ENCODE measurements around the gene SUCNR1.
"Not testable (repeated sequence)": the region's sequence is repeated elsewhere in the genome, so short reads cannot be mapped to it uniquely, and the experiment has no call there.

Gene SUCNR1

GRCh38 chr3:151881137-151881536 lies 7.7 kb downstream of the SUCNR1 start:
- Mint-ChIP-seq H3K4me1 (peaks cover 12 to 19% of the 10 kb centered on the region in 2 donors), H3K27ac (no peak overlapping the region), H3K36me3 (peaks cover 8 to 9% of the 10 kb centered on the region in 2 donors), H3K9me3 (peaks cover 0 to 1% of the 10 kb centered on the region in 2 donors), H3K27me3 (no peaks in the 10 kb centered on the region), H3K4me3 (no peak overlapping the region)
- DNase-seq = no peak
- no peak for ATAC-seq (replicated peaks)

- not testable (repeated sequence) for H3K27me3 Mint-ChIP-seq; ATAC-seq (replicated peaks); DNase-seq; H3K4me3 Mint-ChIP-seq; H3K9me3 Mint-ChIP-seq; H3K4me1 Mint-ChIP-seq; H3K36me3 Mint-ChIP-seq
- peak overlapping the region; percentile 11 for H3K27ac Mint-ChIP-seq
These were observed 12.0 kb downstream of the SUCNR1 start for GRCh38 chr3:151885397-151885796.

GRCh38 chr3:151887450-151888211 lies 14.2 kb downstream of the SUCNR1 start:
- not testable (repeated sequence) for DNase-seq, H3K27me3 Mint-ChIP-seq, H3K9me3 Mint-ChIP-seq, H3K36me3 Mint-ChIP-seq, H3K4me3 Mint-ChIP-seq, H3K27ac Mint-ChIP-seq, H3K4me1 Mint-ChIP-seq
- peak in 1 of 2 donors; percentile 49 for ATAC-seq (replicated peaks)

DNA sequence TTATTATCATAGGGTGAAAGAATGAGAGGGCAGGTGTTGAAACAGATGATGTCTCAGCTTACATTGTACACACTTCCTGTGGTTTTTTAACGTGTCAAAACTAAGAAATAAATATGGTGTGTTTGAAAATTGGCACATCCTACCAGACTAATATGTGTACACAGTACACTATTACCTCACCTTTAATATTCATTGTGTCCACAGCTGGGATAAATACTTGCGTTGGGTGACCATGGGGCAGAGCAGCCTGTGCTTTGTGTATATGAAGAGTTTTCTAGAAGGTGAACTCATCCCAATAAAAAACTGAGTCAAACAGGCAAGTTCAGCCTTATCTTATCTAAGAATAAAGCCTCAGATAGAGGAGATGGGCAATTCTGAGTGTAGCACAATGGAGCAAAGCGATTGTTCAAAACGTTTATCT lies 17.3 kb downstream of the SUCNR1 start:
- H3K27me3 Mint-ChIP-seq = no peaks in the 10 kb centered on the region
- H3K27ac Mint-ChIP-seq = no peak overlapping the region
- DNase-seq = no peak
- peaks cover 0 to 3% of the 10 kb centered on the region in 2 donors for H3K9me3 Mint-ChIP-seq
- ATAC-seq (replicated peaks) = no peak
- H3K4me1 Mint-ChIP-seq = peaks cover 0 to 7% of the 10 kb centered on the region in 2 donors
- H3K36me3 Mint-ChIP-seq = peaks cover 0 to 3% of the 10 kb centered on the region in 2 donors
- H3K4me3 Mint-ChIP-seq = no peak overlapping the region

DNA sequence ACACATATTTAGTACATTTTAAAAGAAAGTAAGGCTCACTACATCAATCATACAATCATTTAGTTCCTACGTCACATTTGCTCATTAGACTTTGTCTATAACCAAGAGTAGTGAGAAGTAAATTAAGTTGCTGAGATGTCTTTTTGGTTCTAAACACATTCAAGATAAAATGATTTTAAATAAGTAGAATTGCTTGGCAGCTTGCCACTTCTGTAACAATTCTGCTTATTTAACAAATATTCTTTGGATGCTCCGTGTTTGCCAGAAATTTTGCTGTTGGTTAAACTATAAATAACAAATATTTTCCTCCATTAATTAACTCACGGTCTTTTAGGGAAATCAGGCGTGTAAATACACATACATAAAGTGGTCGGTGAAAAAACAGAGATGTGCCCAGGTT lies 18.3 kb downstream of the SUCNR1 start:
- peaks cover 0 to 3% of the 10 kb centered on the region in 2 donors for H3K9me3 Mint-ChIP-seq
- peaks cover 0 to 3% of the 10 kb centered on the region in 2 donors for H3K36me3 Mint-ChIP-seq
- H3K27ac Mint-ChIP-seq = no peak overlapping the region
- no peak for DNase-seq
- ATAC-seq (replicated peaks) = no peak
- no peak overlapping the region for H3K4me3 Mint-ChIP-seq
- H3K4me1 Mint-ChIP-seq = peaks cover 2 to 7% of the 10 kb centered on the region in 2 donors
- no peaks in the 10 kb centered on the region for H3K27me3 Mint-ChIP-seq

DNA sequence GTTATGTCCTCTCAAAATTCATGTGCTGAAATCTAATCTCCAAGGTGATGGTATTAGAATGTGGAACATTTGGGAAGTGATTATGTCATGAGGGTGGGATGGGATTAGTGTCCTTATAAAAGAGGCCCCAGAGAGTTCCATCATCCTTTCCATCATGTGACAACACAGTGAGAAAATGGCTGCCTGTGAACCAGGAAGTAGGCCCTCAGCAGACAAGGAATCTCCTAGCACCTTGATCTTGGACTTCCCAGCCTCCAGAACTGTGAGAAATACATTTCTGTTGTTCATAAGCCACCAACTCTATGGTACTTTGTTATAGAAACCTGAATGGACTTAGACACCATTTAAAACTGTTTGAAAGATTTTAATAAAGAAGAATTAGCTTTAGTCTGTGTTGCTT lies 20.8 kb downstream of the SUCNR1 start:
- H3K27ac Mint-ChIP-seq = no peak overlapping the region
- H3K4me1 Mint-ChIP-seq = peaks cover 2 to 13% of the 10 kb centered on the region in 2 donors
- ATAC-seq (replicated peaks) = no peak
- H3K9me3 Mint-ChIP-seq = peaks cover 0 to 4% of the 10 kb centered on the region in 2 donors
- DNase-seq = no peak
- no peak overlapping the region for H3K4me3 Mint-ChIP-seq
- H3K27me3 Mint-ChIP-seq = no peaks in the 10 kb centered on the region
- peaks cover 0 to 3% of the 10 kb centered on the region in 2 donors for H3K36me3 Mint-ChIP-seq

DNA sequence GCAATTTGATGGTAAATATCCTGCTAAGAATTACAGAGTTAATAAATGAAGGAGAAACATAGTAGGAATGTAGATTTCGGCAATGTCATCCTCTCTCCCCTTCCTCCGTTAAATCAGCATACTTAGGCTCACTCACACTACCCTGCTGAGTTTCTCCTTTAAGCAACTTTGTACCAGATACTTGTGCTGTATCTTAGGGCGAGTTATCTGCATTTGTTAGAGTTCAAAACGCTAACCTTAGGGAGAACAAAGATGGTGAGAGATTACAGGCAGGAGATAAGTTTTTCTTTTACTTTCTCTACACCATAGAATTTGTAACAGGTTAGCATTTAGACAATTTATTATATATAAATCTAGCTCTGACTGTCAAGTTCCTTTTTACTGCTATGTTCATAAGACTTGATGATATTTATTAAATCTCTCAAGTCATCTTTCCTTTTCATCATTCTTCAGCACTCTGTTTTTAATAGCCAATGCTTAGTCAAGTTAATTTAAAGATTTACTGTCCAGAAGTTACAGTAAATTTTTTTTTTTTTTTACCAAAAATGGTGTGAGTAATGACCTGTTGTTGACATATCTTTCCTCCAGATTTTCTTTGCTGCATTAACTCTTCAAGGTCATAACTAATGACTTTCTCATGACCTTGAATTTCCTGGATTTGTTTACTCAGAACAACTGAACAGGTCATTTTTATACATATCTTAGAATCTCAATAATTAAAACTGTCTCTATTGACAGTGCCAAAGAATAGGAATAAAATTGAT lies 22.2 kb downstream of the SUCNR1 start:
- DNase-seq (no peak), ATAC-seq (replicated peaks) (no peak)
- Mint-ChIP-seq H3K27ac (no peak overlapping the region), H3K27me3 (no peaks in the 10 kb centered on the region), H3K36me3 (peaks cover 0 to 3% of the 10 kb centered on the region in 2 donors), H3K4me3 (no peak overlapping the region), H3K9me3 (peaks cover 0 to 4% of the 10 kb centered on the region in 2 donors), H3K4me1 (peaks cover 8 to 19% of the 10 kb centered on the region in 2 donors)

GRCh38 chr3:151896246-151897012 lies 23.0 kb downstream of the SUCNR1 start:
- Mint-ChIP-seq H3K4me1 (peaks cover 11 to 18% of the 10 kb centered on the region in 2 donors), H3K9me3 (peaks cover 0 to 4% of the 10 kb centered on the region in 2 donors), H3K27me3 (peaks cover 0 to 3% of the 10 kb centered on the region in 2 donors), H3K27ac (no peak overlapping the region), H3K36me3 (peaks cover 0 to 3% of the 10 kb centered on the region in 2 donors), H3K4me3 (no peak overlapping the region)
- ATAC-seq (replicated peaks) (no peak), DNase-seq (no peak)

DNA sequence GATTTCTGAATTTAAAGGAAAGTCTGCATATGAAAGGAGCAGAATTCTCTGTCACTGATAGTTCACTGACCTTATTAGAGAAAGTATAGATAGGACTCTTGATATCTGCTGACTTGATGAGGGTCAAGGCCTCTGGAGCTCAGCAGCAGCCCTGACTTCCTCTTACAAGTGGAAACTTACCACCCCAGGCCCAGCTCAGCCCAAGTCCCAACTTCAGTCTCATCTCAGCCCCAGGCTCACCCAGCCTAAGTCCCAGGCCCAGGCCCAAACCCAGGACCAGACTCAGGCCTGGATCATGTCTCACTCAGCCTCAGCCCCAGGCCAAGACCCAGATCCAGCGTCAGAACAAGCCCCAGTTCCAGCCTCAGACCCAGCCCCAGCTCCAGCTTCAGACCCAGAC lies 24.7 kb downstream of the SUCNR1 start:
- H3K4me1 Mint-ChIP-seq = peaks cover 15 to 25% of the 10 kb centered on the region in 2 donors
- not testable (repeated sequence) for H3K36me3 Mint-ChIP-seq, H3K9me3 Mint-ChIP-seq, H3K27ac Mint-ChIP-seq, DNase-seq, H3K27me3 Mint-ChIP-seq, H3K4me3 Mint-ChIP-seq
- ATAC-seq (replicated peaks) = peak in 1 of 2 donors; percentile 45

- H3K9me3 Mint-ChIP-seq; H3K4me3 Mint-ChIP-seq; H3K27me3 Mint-ChIP-seq; H3K27ac Mint-ChIP-seq; H3K36me3 Mint-ChIP-seq; DNase-seq; ATAC-seq (replicated peaks): not testable (repeated sequence)
- peaks cover 15 to 29% of the 10 kb centered on the region in 2 donors for H3K4me1 Mint-ChIP-seq
These were observed 25.3 kb downstream of the SUCNR1 start for GRCh38 chr3:151898564-151899261.

DNA sequence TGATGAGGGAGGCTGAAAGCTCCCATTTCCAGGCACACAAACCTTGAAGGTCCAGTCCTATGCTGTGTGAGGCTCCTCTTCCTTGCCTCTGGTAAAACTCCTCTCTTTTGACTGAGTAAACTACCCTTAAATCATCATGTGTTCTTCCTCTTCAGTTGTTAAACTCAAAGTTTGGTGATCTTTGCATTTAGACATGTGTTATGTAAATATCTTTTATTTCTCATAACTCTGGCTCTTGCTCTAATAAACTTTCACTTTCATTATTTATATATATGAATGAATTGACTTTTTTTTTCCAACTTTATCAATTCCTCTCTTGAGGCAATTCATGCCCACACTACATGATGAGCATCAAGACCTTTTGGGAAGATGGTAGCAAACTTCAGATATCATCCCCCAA lies 26.6 kb downstream of the SUCNR1 start:
- Mint-ChIP-seq H3K4me1 (peaks cover 15 to 31% of the 10 kb centered on the region in 2 donors), H3K36me3 (no peaks in the 10 kb centered on the region), H3K4me3 (no peak overlapping the region), H3K27ac (peak overlapping the region; percentile 57), H3K9me3 (peaks cover 0 to 1% of the 10 kb centered on the region in 2 donors), H3K27me3 (peaks cover 0 to 8% of the 10 kb centered on the region in 2 donors)
- ATAC-seq (replicated peaks) (no peak), DNase-seq (no peak)

GRCh38 chr3:151900460-151900859 lies 27.0 kb downstream of the SUCNR1 start:
- Mint-ChIP-seq H3K36me3 (no peaks in the 10 kb centered on the region), H3K9me3 (peaks cover 0 to 1% of the 10 kb centered on the region in 2 donors), H3K4me1 (peaks cover 15 to 31% of the 10 kb centered on the region in 2 donors), H3K4me3 (no peak overlapping the region), H3K27ac (no peak overlapping the region), H3K27me3 (peaks cover 0 to 8% of the 10 kb centered on the region in 2 donors)
- DNase-seq = no peak
- no peak for ATAC-seq (replicated peaks)

DNA sequence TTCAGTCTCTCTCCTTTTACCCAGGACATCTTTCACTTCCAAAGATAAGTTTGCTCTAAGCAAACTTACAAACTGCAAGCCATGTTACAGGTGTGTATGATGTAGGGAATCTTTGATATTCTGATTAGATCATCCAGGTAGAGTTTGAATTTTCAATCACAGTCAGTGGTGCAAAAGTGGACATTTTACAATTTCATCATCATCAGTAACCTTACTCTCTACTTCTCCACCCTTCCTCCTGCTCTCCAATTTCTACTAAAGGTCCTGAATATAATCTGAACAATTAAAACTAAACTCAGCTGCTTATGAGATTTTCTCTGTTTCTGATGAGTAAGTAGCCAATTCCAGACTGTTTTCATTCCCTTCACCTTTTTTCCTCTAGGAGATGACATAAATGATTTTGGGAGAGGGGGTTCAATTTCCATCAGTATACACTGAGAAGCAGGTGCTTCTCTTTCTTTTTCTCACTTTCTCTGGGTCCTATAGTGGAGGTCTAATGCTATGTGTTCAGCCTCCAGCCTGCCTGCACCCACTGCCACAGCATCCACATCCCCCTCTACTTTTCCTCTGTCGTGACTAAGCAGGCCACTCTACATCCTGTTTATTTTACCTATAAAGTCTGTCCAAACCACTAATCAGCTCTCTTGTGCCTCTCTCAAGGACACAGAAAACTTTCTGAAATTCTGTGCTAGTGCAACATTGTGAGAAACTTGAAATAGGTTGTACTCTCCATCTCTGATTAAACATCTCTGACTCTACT lies 27.6 kb downstream of the SUCNR1 start:
- Mint-ChIP-seq H3K4me1 (peaks cover 15 to 31% of the 10 kb centered on the region in 2 donors), H3K36me3 (no peaks in the 10 kb centered on the region), H3K27me3 (peaks cover 0 to 8% of the 10 kb centered on the region in 2 donors), H3K27ac (no peak overlapping the region), H3K4me3 (no peak overlapping the region), H3K9me3 (peaks cover 0 to 1% of the 10 kb centered on the region in 2 donors)
- DNase-seq (no peak), ATAC-seq (replicated peaks) (no peak)

All from stimulated activated naive B cell treated with anti-CD40 and anti-IgM and Interleukin-4, amounts not matched to agents 10 μg/mL and 1 μg/mL and 100 μg/mL, for 72 hours (primary cell).